Stimulated activated CD4-positive, alpha-beta T cell treated with anti-CD3 and anti-CD28 coated beads, Interleukin-2, amount 100 ng/mL, for 24 hours (primary cell): Measurements from ENCODE around the gene HDHD5.
"Not testable (repeated sequence)": the region's sequence is repeated elsewhere in the genome, so short reads cannot be mapped to it uniquely, and the experiment has no call there.

Experiments used
- DNase-seq, 2 donors: peaks; one replicate each; pipeline ENCODE4 v3.0.0-alpha.2; 2020

Gene HDHD5

DNA sequence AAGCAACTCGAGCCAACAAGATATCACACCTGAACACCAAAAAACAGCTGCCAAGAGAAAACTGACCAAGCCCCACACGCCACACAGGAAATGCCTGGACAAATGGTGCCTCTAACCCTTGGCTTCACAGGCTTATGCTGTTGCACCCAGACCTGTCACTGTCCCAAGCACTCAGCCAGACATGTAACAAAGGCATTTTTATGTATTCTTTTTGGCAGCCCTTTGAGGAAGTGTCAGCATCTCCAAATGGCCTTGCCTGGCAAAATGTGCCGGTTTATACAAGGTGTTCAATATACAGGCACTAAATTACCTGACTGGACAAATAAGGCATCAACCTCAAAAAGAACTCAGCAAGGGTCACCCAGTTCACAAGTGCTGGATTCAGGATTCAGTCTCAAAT lies 6.1 kb downstream of the HDHD5 start:
- no peak for DNase-seq

DNA sequence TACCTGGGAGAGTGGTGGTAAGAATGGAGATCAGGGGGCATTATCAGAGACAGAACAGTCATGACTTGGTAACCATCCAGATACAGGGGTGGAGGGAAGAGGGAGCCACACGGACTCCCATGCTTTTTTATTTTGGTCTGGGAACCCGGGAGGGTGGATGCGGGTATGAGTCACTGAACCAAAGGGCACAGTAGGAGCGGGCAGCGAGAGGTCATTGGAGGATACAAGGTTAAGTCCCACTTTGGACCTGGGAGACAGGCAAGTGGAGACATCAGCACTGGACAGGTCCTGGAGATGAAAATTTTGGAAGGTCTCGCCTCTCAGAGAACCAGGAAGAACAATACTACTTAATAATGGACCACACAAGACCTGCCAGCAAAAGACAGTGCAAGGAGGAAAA lies 6.7 kb downstream of the HDHD5 start:
- DNase-seq, result no peak

- no peak for DNase-seq
Observed at GRCh38 chr22:17149076-17149815, 9.8 kb downstream of the HDHD5 start.

DNA sequence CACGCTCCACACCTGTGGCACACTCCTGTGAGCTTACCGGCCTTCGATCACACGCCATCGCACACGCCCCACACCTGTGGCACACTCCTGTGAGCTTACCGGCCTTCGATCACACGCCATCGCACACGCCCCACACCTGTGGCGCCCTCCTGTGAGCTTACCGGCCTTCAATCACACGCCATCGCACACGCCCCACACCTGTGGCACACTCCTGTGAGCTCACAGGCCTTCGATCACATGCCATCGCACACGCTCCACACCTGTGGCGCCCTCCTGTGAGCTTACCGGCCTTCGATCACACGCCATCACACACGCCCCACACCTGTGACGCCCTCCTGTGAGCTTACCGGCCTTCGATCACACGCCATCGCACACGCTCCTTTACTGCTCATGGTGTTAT lies 11.6 kb downstream of the HDHD5 start:
- DNase-seq, result not testable (repeated sequence)

DNA sequence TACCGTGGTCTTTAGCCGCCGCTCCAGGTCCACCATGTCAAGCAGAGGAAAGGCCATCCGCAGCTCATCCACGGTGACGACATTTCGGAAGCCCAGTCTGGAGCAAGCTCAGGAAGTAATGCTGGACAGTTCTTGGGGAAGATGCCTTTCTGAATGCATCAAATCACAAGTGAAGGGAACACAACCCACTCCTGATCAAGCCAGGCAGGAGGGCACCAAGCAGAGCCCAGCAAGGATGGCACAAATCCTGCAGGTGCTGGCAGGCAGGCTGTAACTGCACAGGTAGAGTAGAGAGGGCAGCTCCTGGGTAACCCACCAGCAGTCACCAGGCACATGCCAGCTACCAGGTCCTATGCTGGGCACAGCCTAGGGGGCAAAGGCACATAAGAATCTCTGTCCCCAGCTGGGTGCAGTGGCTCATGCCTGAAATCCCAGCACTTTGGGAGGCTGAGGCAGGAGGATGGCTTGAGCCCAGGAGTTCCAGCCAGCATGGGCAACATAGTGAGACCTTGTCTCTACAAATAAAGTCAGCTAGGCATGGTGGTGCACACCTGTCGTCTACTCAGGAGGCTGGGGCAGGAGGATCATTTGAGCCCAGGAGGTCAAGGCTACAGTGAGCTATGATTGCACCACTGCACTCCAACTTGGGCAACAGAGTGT lies 13.9 kb downstream of the HDHD5 start:
- DNase-seq, result no peak

GRCh38 chr22:17143826-17144225 lies 15.3 kb downstream of the HDHD5 start:
- no peak for DNase-seq

DNA sequence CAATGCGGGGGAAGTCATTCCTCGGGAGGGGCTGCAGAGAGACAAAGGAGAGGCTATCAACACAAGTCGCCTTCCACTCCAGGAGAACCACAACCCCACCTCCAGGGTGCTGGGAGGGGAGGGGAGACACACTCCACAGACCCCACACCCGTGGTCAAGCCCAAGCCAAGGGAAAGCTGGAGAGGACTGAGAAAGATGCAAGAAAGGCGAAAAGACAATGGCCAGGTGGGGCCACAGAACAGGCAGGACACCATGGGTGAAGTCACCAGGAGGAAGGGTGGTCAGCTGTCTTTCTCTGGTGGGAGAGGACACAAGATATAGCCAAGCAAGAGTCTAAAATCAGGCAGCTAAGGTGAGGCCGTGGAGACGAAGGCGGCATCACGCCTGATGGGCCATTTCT lies 16.0 kb downstream of the HDHD5 start:
- DNase-seq, result no peak

- DNase-seq, result no peak
Observed at GRCh38 chr22:17140826-17141766, 18.0 kb downstream of the HDHD5 start.

DNA sequence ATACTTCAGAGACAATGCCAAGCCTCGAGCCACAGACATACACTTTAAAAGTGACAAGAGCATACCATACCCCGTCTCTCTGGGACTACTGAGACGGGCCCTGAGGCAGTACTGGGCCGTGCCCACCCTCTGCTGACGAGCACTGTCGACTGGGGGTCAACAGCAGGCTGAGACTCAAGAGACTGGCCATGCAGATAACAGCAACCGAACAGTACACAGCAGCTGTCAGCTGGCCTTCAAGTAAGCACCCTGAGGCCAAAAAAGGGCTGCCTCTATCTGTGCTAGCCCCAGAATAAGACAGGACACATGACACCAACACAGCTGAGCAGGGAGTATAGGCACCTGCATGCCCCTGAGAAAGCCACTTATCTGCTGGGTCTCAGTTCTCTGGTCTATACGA lies 19.1 kb downstream of the HDHD5 start:
- no peak for DNase-seq

DNA sequence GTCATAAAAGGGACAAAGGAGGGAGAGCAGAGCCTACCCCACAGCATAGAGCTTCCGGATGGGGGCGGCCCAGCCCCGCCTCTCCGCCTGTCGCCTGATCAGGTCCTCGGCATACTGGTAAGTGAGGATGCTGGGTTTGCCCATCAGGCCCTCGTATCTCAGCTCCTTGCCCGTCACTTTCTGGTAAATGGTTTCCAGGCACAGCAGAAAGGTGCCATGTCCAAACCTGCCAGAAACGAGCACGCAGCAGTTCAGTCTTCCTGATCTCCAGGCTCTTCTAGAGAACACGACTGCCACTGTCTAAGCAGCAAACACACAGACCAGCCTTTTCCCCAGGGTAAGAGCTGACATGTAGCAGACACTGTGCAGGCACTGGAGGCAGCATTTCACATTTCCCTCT lies 20.6 kb downstream of the HDHD5 start:
- no peak for DNase-seq

DNA sequence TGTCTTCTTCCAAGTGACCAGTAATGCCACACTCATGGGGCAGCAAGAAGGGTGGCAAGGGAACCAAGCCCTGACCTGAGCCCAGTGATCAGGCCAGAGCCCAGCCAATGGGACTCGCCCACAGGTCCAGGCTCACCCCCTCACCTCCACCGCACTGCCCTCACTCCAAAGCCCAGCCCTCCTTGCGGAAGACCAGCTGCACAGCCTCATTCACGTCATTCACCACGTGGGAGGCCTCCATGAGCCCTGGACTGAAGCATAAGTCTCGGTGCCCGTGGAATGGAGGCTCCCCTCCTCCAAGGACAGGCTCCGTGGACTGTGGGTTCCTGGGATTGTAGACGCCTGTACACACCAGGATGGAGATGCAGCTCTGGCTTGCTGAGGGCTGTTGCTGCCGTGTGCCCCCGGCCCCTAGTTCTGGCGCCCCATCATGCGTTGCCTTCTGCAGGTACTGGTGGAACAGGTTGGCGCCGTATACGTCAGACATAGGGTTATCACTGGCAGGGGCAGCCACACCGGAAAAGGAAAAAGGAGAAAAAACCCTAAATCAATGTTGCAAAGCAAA lies 21.1 kb downstream of the HDHD5 start:
- DNase-seq, result no peak

GRCh38 chr22:17137170-17137569 lies 21.9 kb downstream of the HDHD5 start:
- DNase-seq, result no peak

DNA sequence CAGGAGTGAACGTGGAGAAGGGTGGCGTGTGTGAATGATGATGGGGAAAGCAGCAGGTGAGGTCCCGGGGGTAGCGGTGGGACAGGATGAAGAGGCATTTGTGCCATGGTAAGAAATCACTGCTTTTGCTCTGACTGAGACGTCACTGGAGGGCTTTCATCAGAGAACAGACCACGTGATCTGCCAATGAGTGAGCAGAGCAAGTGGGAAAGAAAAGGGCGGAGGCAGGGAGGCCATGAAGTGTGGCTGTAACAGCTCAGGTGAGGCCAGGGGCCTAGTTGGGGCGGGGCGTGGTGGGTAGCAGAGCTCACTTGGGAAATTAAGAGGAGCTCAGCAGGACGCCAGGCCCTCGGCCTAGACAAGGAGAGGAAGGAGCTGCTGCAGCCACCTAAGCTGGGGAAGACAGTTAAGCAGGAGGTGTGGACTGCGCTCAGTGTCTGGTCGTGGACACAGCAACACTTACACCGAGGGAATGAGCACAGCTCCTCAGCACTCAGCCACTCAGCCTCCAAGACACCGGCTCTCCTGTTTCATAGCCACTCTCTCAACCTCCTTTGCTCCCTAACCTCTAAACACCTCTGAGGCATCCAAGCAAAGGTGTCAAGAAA lies 23.8 kb downstream of the HDHD5 start:
- no peak for DNase-seq

DNA sequence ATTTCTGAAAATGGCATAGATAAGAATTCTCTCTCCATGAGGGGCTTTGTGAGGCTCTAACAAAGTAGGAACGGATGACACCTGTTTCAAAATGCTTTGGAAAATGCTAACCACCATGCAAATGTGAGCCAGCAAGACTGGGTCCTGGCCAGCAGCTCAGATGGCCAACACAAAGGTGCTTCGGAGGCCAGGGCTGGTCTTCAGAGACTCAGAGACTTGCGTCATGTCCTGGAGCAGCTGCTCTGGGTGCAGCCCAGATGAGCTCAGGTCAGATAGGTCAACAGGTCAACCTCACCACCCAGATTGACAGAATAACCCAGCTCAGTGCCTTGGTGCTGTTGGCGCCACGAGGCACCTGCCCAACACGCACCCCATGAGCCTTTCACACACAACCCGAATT lies 25.9 kb downstream of the HDHD5 start:
- no peak for DNase-seq

- no peak for DNase-seq
Observed at GRCh38 chr22:17132112-17132511, 27.0 kb downstream of the HDHD5 start.

DNA sequence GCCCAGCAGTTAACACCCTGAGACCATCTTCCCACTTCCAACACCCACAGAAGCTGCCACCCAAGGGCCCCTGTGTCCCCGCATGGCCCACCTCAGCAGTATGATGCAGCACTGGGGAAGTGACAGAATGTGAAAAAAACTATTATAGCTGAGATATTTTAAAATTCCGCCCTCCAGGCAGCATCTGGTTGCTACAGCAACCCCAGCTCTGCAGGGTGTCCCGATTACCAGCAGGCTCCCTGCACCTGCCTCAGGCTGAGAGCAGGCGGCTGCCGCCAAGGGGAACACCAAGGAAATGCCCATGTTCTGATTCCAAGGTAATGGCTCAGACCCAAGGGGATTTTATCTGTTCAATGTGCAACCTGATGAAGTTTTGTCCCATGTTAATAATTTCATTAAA lies 27.4 kb downstream of the HDHD5 start:
- no peak for DNase-seq

DNA sequence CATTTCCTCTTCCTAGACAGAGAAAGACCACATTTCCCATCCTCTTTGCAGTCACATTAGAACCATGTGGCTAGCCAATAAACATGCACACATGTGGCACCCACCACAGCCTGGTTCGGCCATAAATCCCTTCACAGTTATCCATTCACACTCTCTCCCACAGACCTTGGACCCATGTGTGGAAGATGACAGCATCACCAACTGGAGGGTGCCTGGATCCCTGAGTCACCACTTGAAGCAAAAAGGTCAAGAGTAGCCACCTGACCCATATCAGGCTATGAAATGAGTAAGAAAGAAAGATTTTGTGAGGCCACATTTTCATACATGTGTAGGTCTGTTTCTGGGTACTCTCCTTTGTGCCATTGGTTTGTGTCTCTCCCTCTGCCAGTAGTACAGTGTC lies 28.9 kb downstream of the HDHD5 start:
- DNase-seq, result no peak

DNA sequence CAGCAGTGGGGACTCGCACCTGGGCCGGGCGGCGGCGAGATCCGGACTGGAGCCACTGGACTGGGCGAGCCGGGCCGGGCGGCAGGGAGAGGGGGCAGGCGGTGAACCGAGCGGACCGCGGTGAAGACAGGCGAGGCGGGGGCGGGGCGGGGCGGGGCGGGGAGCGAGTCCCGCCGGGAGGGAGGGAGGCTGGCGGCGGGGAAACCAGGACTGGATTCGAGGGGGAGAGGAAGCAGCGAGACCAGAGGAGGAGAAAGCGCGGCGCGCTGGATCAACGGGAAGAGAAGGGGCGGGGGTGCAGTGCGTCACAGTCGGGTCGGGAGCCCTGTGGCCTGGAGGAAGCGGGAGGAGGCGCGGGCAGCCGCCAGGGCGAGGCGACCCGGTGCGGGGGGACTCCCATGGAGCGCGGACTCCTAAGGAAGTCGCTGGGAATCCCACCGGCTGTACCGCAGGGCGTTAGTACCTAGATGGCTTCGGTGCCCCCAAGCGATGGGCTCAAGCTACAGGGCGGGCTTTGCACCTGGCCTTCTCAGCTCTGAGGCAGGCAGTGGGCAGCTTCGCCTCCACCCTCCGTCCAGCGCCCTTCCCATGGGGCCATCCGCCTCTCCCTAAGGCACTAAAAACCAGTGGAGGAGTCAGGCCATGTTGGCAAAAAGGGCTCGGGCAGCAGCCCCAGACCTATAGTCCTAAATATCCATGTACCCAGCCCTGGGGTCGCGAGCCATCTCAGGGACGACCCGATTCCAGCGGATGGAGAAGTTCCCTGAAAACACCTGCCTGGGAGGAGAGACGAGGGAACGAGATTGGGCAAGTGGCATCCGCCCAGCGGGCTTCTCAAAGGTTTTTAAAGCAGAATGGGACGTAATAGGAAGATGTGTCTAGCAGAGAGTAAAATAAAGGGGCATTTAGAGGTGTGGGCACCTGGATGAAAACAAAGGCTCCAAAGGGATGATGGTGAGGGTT lies 37.6 kb downstream of the HDHD5 start, which contains the start of gene TMEM121B:
Gene TMEM121B (minus strand): TSS at position 128 of the 963 bp plus-strand sequence. CDS start 233 bp downstream, outside the sequence.
- DNase-seq, result peak; percentile 33 to 39

- DNase-seq, result peak in 1 of 2 donors; percentile 45
Observed at GRCh38 chr22:17120711-17121232, 38.3 kb downstream of the HDHD5 start.

DNA sequence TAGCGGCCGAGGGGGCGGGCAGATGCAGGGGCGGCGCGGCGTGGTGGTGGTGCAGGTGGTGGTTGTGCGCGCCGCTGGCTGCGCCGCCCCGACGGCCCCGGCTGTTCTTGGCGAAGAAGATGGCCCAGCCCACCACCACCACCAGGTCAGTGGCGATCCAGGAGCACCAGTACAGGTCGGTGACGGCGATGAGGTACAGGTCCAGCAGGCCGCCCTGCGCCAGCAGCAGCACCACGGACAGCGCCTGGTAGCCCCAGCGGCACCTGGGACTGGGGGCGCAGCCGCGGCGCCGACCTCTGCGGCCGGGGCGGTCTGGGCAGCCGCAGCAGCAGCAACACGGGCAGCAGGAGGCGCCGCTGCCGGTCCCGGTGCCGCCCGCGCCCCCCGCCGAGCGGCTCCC lies 38.8 kb downstream of the HDHD5 start:
- DNase-seq, result peak; percentile 64 to 66
